H1 (cell line): ENCODE results near the gene SHROOM2. TPM values are rescaled to one million over a fixed set of nuclear protein-coding genes. Genes with fewer than 3 reads are reported as not detected.

Source experiments
- ASH2L ChIP-seq: fragments of 200-600, 300-600 bp; sonication (generic); IDR thresholded peaks from one replicate; pipeline ENCODE4 v1.7.1; 2017; ENCODE audit warnings: low read length
- ATF3 ChIP-seq: IDR thresholded peaks from 2 replicates; pipeline ENCODE4 v1.6.1; 2011; ENCODE audit warnings: low read depth, mild to moderate bottlenecking, low read length; ENCODE audit not compliant: insufficient read depth
- CHD7 ChIP-seq: fragments of 300-600 bp; sonication (generic); IDR thresholded peaks from 2 replicates; pipeline ENCODE4 v1.7.1; 2012; ENCODE audit warnings: low read length, moderate library complexity, mild to moderate bottlenecking, inconsistent platforms; ENCODE audit not compliant: insufficient replicate concordance
- POLR2AphosphoS5 ChIP-seq: IDR thresholded peaks from 2 replicates; pipeline ENCODE4 v1.6.1; 2011; ENCODE audit warnings: low read depth, low read length
- POU5F1 ChIP-seq: IDR thresholded peaks from 2 replicates; pipeline ENCODE4 v1.6.1; 2011; ENCODE audit warnings: low read depth, mild to moderate bottlenecking, low read length, moderate library complexity
- polyA plus RNA-seq, 7 experiments: library from polyadenylated mRNA; depleted of rRNA in 3 of 7; stranded (reverse) in 5 of 7; unstranded in 2 of 7; fragments of >200 nt in 5 of 7; fragments of 200-250 nt in 2 of 7; gene quantifications; 1 replicate in 5 of 7; 2 replicates in 1 of 7; 4 replicates in 1 of 7; pipeline versions ENCODE4 v1.2.1 to v1.2.3, GENCODE V29; 2011 to 2013; ENCODE audit warnings: missing spikeins in 2 of 7, mixed read lengths in 2 of 7
- total RNA-seq: library from RNA; stranded (reverse); fragmentation: NEBNext Ultra II Directional; extraction: Animal tissue kit (Norgen Biotek cat#: 25700); gene quantifications from 2 replicates; pipeline ENCODE4 v1.2.1, GENCODE V29; 2021

The SHROOM2 gene
- total and polyA plus RNA-seq, 2 of the 8 experiments (the other 6 are each of a cell fraction or from before 2014, with no cell fraction given), result 3.4 to 14.2 TPM

GRCh38 chrX:9816084-9816700 is 30.0 kb downstream of the SHROOM2 start (continued):
- TF ChIP-seq CHD7 (no peak), POU5F1 (no peak), POLR2AphosphoS5 (no peak), ATF3 (no peak), ASH2L (no peak)
